Keratinocyte (primary cell): ENCODE data around the gene KRT82.

Experiments used
- CTCF ChIP-seq, 3 experiments: IDR thresholded peaks in 1 of 3; conservative IDR thresholded peaks in 1 of 3; optimal IDR thresholded peaks in 1 of 3; 2 replicates in 2 of 3; 3 replicates in 1 of 3; pipeline versions ENCODE3 to v1.5.1; 2011; ENCODE audit warnings: low read length in 3 of 3, mild to moderate bottlenecking in 3 of 3, moderate library complexity in 2 of 3, control low read depth in 1 of 3, inconsistent platforms in 1 of 3; ENCODE audit not compliant: insufficient read depth in 2 of 3; ENCODE audit errors: extremely low read depth in 1 of 3
- EZH2 ChIP-seq: IDR thresholded peaks from one replicate; pipeline ENCODE4 v1.6.1; 2012; ENCODE audit warnings: inconsistent platforms, mild to moderate bottlenecking, low read length, moderate library complexity

- no peak for TF ChIP-seq CTCF (optimal IDR thresholded peaks at IDR 0.05 in 1 of 3, IDR thresholded peaks at IDR 0.05 in 1 of 3, conservative IDR thresholded peaks at IDR 0.05 in 1 of 3; ENCODE audit: extremely low read depth in 1 of 3, insufficient read depth in 2 of 3, low read length in 3 of 3)
- no peak for TF ChIP-seq EZH2
These were observed 3.1 kb downstream of the KRT82 start for GRCh38 chr12:52402873-52403540.
